Fibroblast of villous mesenchyme (primary cell): ENCODE data around the gene NTMT1. TPM values are rescaled to one million over a fixed set of nuclear protein-coding genes. Genes with fewer than 3 reads are reported as not detected.

ENCODE experiments used
- DNase-seq: peaks from one replicate; pipeline ENCODE4 v3.0.0-alpha.2; 2010; ENCODE audit warnings: low read depth
- H3K4me3 ChIP-seq: 2 replicates; pipeline ENCODE4 v1.5.1; 2011; ENCODE audit warnings: low read depth, mild to moderate bottlenecking, low read length
- CTCF ChIP-seq: IDR thresholded peaks from 2 replicates; pipeline ENCODE4 v1.5.1; 2012; ENCODE audit warnings: low read depth, mild to moderate bottlenecking, low read length; ENCODE audit not compliant: insufficient read depth
- total RNA-seq: library from RNA; depleted of rRNA; stranded (reverse); fragments of >200 nt; gene quantifications from 2 replicates; pipeline ENCODE4 v1.2.3, GENCODE V29; 2012

Gene NTMT1
- total RNA-seq, 1 donor, result 36.3 TPM

- no peak overlapping the region for H3K4me3 ChIP-seq
- no peak for TF ChIP-seq CTCF
- DNase-seq, result no peak
These were observed 14.6 kb upstream of the NTMT1 start for GRCh38 chr9:129611307-129611800.

- DNase-seq, result no peak
- TF ChIP-seq CTCF, result no peak
- no peak overlapping the region for H3K4me3 ChIP-seq
These were observed 13.8 kb upstream of the NTMT1 start for GRCh38 chr9:129612123-129612522.

- no peak overlapping the region for H3K4me3 ChIP-seq
- TF ChIP-seq CTCF, result no peak
These were observed 13.0 kb upstream of the NTMT1 start for GRCh38 chr9:129612815-129613519.

DNA sequence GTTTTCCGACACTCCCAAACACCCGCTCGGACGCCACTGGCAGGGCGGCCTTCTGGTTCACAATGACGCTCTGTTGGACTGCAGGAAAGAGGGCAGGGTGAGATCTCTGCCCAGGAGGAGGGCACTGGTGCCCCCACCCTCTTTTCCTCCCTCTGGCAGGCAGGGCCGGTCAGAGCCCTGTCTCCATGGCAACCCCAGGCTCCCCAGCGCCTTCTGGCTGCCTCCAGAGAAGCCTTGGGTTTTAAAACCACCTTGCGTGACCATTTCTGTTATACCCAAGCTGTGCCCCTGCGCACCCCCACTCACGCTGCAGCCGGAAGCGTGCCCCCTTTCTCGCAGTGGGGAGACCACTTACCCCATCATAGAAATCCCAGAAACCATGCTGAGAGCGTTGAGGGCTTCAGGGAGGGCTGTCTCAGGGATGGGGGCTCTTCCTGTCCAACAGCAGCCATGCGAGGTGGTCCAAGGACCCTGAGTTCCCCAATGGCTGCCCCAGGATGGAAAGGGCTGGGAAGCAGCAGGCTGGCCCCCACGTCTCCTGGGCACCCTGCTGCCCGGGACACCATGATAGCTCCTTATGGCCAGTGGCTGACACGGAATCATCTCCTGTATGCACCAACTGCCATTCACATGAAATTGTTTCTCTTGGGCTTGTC lies 12.3 kb upstream of the NTMT1 start:
- TF ChIP-seq CTCF, result no peak
- H3K4me3 ChIP-seq, result no peak overlapping the region

More at GRCh38 chr9:129612815-129613519, 13.0 kb upstream of the NTMT1 start:
- no peak for DNase-seq

DNA sequence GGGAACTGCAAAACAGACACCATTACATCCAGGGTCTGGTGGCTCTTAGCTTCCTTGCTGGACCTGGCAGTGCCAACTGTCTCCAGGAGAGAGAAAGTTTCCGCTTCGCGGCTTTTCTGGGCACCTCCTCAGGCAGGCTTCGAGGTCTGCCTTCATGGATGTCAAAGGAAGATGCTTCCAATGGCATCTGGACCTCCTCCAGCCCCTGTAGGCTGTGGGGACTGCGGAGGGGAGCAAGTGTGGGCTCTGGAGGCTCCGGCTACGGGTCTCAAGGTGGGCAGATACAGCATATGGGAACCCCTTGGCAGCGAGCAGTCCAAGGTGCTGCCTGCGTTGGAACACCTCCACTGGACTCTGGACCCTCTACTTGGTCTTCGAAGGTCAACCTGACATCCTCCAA lies 11.0 kb upstream of the NTMT1 start:
- no peak overlapping the region for H3K4me3 ChIP-seq
- TF ChIP-seq CTCF, result no peak
- no peak for DNase-seq

More for the DNA sequence above, 12.3 kb upstream of the NTMT1 start:
- DNase-seq, result no peak

DNA sequence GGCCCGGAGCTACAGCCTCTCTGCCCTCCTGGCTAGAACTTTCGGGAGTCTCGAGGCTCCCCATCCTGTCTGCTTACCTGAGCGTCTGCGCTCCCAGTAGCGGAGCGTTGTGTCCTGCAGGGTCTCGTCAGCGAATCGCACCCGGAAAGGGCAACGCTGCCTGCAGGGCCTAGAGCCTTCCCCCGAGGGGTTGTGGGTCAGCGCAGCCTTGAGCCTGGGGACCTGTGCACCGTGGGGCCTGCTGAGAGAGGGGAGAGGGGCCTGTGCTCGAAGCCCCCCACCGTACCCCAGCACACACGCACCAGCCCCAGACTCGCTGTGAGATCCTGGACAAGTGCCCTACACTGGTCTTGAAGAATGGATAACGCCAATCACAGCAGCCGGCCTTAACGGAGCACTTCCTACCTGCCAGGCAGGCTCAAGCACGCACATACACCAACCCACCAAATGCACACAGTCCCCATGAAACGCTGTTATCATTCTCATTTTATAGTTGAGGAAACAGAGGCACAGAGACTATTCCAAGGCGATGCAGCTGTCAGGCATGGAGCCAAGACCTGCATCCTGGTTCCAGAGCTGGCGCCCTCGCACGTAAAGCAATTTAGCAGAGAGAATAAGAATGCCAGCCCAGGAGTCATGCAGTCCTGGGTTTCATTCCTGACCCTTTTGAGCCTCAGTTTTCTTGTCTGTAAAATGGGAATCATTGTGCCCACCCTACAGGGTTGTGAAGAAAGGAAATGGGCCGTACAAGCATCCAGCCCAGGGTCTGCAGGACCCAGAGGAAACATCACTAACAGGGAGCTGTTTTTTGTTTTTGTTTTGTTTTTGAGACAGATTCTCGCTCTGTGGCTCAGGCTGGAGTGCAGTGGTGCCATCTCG lies 10.3 kb upstream of the NTMT1 start:
- no peak overlapping the region for H3K4me3 ChIP-seq
- no peak for TF ChIP-seq CTCF

More for the DNA sequence above, 10.3 kb upstream of the NTMT1 start:
- DNase-seq, result no peak
